GM12873 (cell line): ENCODE measurements around the gene ELP1.

ENCODE experiments used
- TF ChIP-seq, protein P1 (sequence below): IDR thresholded peaks from 2 replicates; pipeline ENCODE4 v1.5.1; 2012; ENCODE audit warnings: low read depth, mild to moderate bottlenecking, moderate library complexity, low read length, control low read depth; ENCODE audit not compliant: insufficient read depth; ENCODE audit errors: missing control alignments

ELP1 gene

DNA sequence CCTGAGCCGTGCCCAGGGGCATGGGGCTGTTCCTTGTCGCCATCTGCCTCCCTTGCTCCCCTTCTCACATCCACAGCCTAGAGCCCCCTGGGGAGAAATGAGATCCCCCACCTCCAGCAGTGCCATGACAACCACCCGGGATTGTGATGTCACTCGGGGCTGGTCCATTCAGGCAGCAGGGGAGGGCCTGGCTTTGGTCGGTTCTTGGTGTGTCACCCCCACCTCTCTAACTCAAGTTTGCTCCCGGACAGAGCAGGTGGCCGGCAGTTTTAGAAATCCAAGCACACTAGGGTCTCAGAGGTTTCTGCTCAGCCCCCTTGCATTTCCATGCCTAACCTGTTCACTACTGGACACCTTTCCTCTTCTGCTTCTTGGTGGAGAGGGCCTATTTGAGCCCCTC lies 78.0 kb downstream of the ELP1 start, which contains the start of gene ACTL7B:
Gene ACTL7B, minus strand, starts transcription at position 99 of the 400 bp plus-strand sequence. Its CDS starts 56 bp downstream, at position 43.
- TF ChIP-seq, protein P1, sequence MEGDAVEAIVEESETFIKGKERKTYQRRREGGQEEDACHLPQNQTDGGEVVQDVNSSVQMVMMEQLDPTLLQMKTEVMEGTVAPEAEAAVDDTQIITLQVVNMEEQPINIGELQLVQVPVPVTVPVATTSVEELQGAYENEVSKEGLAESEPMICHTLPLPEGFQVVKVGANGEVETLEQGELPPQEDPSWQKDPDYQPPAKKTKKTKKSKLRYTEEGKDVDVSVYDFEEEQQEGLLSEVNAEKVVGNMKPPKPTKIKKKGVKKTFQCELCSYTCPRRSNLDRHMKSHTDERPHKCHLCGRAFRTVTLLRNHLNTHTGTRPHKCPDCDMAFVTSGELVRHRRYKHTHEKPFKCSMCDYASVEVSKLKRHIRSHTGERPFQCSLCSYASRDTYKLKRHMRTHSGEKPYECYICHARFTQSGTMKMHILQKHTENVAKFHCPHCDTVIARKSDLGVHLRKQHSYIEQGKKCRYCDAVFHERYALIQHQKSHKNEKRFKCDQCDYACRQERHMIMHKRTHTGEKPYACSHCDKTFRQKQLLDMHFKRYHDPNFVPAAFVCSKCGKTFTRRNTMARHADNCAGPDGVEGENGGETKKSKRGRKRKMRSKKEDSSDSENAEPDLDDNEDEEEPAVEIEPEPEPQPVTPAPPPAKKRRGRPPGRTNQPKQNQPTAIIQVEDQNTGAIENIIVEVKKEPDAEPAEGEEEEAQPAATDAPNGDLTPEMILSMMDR: no peak

- TF ChIP-seq, protein P1: no peak
Measured at GRCh38 chr9:108855529-108855886, 78.4 kb downstream of the ELP1 start.

- TF ChIP-seq, protein P1: no peak
Measured at GRCh38 chr9:108854641-108855528, 79.0 kb downstream of the ELP1 start.

DNA sequence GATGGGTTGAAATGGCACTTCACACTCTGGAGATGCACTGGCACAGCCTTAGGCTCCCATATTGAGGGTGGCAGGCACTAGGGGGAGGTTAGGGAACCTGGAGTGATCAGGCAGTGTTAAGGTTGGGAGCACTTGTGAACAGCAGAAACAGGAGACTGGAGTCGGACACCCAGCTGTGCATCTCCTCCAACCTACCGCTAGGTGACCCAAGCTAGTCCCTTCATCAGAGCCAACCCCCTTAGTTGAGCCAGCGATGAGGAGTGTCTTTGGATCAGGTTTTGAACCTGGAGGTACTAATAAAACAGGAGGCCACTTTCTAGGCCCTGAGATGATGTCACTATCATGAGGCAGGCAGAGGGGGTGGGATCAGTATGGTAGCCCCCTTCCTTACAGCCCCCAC lies 79.8 kb downstream of the ELP1 start:
- TF ChIP-seq, protein P1: no peak

DNA sequence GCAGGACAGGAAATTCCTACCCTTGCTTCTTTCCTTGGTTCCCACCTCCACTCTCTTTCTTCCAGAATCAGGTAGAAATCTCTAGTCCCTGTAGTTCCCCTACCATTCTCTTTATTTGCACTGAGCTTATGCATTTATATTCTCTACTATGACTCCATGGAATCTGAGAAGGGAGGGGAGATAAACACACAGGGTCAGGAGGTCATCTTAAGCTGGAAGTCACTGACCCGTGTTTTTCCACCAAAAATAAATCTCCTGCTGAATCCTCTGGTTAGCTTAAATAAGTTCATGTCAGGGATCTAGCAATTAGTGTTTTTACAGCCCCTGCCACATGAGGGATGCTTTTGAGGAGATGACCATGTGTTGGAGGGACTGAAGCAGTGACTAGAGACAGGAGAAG lies 81.8 kb downstream of the ELP1 start:
- TF ChIP-seq, protein P1: no peak

GRCh38 chr9:108851138-108851537 lies 82.8 kb downstream of the ELP1 start:
- TF ChIP-seq, protein P1: no peak

DNA sequence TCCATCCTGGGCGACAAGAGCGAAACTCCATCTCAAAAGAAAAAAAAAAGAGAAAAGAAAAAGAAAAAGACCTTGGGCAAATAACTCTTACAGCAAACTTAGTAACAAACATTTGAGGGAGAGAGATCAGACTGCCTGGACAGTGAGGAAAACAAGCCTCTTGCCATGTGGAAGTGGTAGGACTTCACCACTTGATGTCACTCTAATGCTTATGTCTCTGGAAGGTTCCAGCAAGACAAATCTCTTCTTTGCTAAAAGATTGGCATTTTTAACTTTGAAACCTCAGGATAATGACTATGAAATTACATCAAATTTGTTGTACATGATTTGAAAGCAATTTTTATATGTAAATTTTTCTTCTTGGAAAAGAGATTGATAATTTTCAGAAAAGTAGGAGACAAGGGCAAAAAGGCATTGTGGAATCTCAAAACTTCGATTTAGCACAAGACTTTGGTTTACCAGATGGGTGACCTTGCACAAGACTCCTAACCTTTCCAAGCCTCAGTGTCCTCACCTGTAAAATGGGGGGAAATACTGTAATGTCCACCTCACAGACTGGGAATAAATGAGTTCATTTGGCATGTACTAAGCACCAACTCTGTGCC lies 83.5 kb downstream of the ELP1 start:
- TF ChIP-seq, protein P1: peak; percentile 53
